RWPE2 (cell line): ENCODE data around the gene TMEM132D.

Source experiments
- ATAC-seq: fragments of 200-7000 bp; cut with Tn5 transposase; 3 replicates; pipeline ENCODE4 v1.9.1; 2021; ENCODE audit warnings: low read depth
- DNase-seq: peaks from one replicate; pipeline ENCODE4 v3.0.0-alpha.2; 2020; ENCODE audit warnings: low spot score
- H3K27ac ChIP-seq: fragments of 450-650 bp; 2 replicates; pipeline ENCODE4 v1.5.1; 2017; ENCODE audit warnings: mild to moderate bottlenecking; ENCODE audit not compliant: poor library complexity, severe bottlenecking
- H3K27me3 ChIP-seq: fragments of 250-450 bp; sonication (Bioruptor Pico); 2 replicates; pipeline ENCODE4 v1.5.1; 2021; ENCODE audit warnings: mild to moderate bottlenecking, moderate library complexity; ENCODE audit not compliant: insufficient read depth, poor library complexity, severe bottlenecking
- H3K36me3 ChIP-seq: fragments of 250-450 bp; sonication (Bioruptor Pico); 2 replicates; pipeline ENCODE4 v1.5.1; 2020; ENCODE audit warnings: low read depth, mild to moderate bottlenecking, moderate library complexity
- H3K4me1 ChIP-seq: fragments of 250-450 bp; sonication (Bioruptor Pico); 2 replicates; pipeline ENCODE4 v1.5.1; 2021; ENCODE audit warnings: mild to moderate bottlenecking, moderate library complexity; ENCODE audit not compliant: insufficient read depth, poor library complexity, severe bottlenecking
- H3K4me3 ChIP-seq: fragments of 250-450 bp; sonication (Bioruptor Pico); 2 replicates; pipeline ENCODE4 v1.5.1; 2021; ENCODE audit warnings: mild to moderate bottlenecking, moderate library complexity; ENCODE audit not compliant: severe bottlenecking
- H3K9me3 ChIP-seq: fragments of 250-450 bp; sonication (Bioruptor Pico); 2 replicates; pipeline ENCODE4 v1.5.1; 2021; ENCODE audit warnings: mild to moderate bottlenecking, moderate library complexity; ENCODE audit not compliant: severe bottlenecking
- TF ChIP-seq, protein P1 (sequence below): fragments of 450-650 bp; IDR thresholded peaks from one replicate; pipeline ENCODE4 v1.5.1; 2017; ENCODE audit warnings: mild to moderate bottlenecking, moderate library complexity; ENCODE audit not compliant: poor library complexity, severe bottlenecking

TMEM132D gene

GRCh38 chr12:129585296-129585695 is 318.5 kb downstream of the TMEM132D start:
- Histone ChIP-seq H3K9me3 (no peaks in the 10 kb centered on the region), H3K36me3 (no peaks in the 10 kb centered on the region), H3K27me3 (no peaks in the 10 kb centered on the region), H3K4me1 (no peaks in the 10 kb centered on the region), H3K27ac (no peak overlapping the region), H3K4me3 (no peak overlapping the region)
- TF ChIP-seq, protein P1, sequence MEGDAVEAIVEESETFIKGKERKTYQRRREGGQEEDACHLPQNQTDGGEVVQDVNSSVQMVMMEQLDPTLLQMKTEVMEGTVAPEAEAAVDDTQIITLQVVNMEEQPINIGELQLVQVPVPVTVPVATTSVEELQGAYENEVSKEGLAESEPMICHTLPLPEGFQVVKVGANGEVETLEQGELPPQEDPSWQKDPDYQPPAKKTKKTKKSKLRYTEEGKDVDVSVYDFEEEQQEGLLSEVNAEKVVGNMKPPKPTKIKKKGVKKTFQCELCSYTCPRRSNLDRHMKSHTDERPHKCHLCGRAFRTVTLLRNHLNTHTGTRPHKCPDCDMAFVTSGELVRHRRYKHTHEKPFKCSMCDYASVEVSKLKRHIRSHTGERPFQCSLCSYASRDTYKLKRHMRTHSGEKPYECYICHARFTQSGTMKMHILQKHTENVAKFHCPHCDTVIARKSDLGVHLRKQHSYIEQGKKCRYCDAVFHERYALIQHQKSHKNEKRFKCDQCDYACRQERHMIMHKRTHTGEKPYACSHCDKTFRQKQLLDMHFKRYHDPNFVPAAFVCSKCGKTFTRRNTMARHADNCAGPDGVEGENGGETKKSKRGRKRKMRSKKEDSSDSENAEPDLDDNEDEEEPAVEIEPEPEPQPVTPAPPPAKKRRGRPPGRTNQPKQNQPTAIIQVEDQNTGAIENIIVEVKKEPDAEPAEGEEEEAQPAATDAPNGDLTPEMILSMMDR: no peak
- ATAC-seq (no peak), DNase-seq (no peak)

DNA sequence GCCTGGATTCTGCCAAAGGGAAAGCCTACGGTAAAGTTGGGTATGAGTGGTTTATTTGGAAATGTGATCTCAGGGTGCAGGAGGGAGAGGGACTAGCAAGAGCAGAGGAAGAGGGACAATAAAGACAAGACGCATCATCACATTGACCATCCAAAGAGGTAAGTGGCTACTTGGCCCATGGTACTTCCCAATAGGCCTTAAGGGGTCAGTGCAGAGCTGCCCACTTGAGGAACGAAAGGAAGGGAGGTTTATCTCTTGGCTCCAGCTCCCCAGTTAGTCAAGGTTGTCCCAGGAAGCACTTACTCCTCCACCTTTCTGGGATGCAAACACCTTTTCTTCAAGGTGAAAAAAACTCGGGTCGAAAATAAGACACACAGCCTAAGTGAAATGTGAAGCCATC is 323.9 kb downstream of the TMEM132D start:
- H3K4me1 ChIP-seq: no peaks in the 10 kb centered on the region
- no peaks in the 10 kb centered on the region for H3K9me3 ChIP-seq
- H3K36me3 ChIP-seq: no peaks in the 10 kb centered on the region
- TF ChIP-seq, protein P1: no peak
- no peak overlapping the region for H3K4me3 ChIP-seq
- DNase-seq: no peak
- H3K27me3 ChIP-seq: no peaks in the 10 kb centered on the region
- no peak for ATAC-seq
- H3K27ac ChIP-seq: no peak overlapping the region

DNA sequence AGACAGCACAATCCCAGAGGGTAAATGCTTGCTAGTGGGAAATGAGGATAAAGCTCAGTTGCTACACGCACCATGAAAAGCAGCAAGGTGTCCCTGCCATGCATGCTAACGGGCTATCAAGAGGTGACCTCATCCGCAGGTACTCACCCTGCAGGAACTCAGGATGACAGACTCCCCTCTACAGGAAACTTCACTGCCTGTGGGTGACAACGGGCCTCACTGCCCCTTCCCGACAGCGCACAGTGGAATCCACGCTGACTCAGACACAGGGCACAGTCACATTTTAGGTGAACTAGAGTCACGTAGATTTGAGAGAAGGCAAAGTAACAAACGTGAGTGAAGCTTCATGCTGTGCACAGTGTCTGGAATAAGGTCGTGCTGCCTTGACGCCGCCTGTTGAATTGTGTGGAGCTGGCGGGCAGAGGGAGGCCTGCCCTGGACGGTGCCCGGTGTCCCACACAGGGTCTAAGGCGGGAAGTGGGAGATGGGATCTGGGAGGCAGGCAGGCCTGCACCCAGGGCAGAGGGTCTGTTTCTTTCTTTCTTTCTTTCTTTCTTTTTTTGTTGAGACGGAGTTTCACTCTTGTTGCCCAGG is 331.8 kb downstream of the TMEM132D start:
- TF ChIP-seq, protein P1: no peak
- Histone ChIP-seq H3K9me3 (peaks cover 2% of the 10 kb centered on the region), H3K4me3 (no peak overlapping the region), H3K36me3 (no peaks in the 10 kb centered on the region), H3K4me1 (no peaks in the 10 kb centered on the region), H3K27me3 (no peaks in the 10 kb centered on the region), H3K27ac (no peak overlapping the region)
- no peak for ATAC-seq
- DNase-seq: no peak

- no peaks in the 10 kb centered on the region for H3K4me1 ChIP-seq
- ATAC-seq (no peak), DNase-seq (no peak)
- H3K36me3 ChIP-seq: no peaks in the 10 kb centered on the region
- no peak overlapping the region for H3K27ac ChIP-seq
- no peak overlapping the region for H3K4me3 ChIP-seq
- no peaks in the 10 kb centered on the region for H3K27me3 ChIP-seq
- peaks cover 2% of the 10 kb centered on the region for H3K9me3 ChIP-seq
- TF ChIP-seq, protein P1: no peak
These were observed 332.9 kb downstream of the TMEM132D start for GRCh38 chr12:129570796-129571400.

DNA sequence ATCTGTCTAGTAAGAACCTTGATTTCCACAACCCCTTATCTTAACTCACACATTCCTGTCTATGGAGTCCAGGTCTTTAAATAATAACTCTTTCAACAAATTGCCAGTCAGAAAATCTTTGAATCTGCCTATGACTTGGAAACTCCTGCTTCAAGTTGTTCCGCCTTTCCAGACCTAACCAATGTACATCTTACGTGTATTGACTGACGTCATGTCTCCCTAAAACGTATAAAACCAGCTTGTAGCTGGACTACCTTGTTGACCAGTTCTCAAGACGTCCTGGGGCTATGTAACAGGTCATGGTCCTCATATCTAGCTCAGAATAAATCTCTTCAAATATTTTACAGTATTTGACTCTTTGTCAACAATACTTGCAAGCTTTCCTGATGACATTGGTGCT is 337.0 kb downstream of the TMEM132D start:
- no peak overlapping the region for H3K4me3 ChIP-seq
- H3K27ac ChIP-seq: no peak overlapping the region
- no peak for DNase-seq
- no peak for ATAC-seq
- H3K27me3 ChIP-seq: no peaks in the 10 kb centered on the region
- H3K36me3 ChIP-seq: no peaks in the 10 kb centered on the region
- peaks cover 2% of the 10 kb centered on the region for H3K9me3 ChIP-seq
- no peaks in the 10 kb centered on the region for H3K4me1 ChIP-seq
- TF ChIP-seq, protein P1: no peak
